ENCODE measurements around the gene HTRA1. TPM values are rescaled to one million over a fixed set of nuclear protein-coding genes. Genes with fewer than 3 reads are reported as not detected.

The HTRA1 gene
- total RNA-seq, 1 donor from 2014 or later, result 3.5 TPM

GRCh38 chr10:122463466-122464249 lies 2.3 kb downstream of the HTRA1 start:
- Mint-ChIP-seq H3K9me3 (ENCODE audit: low read depth) (no peaks in the 10 kb centered on the region), H3K4me3 (ENCODE audit: low read depth) (peak overlapping the region; percentile 42), H3K27me3 (peaks cover 84% of the 10 kb centered on the region), H3K36me3 (ENCODE audit: insufficient read depth) (no peaks in the 10 kb centered on the region), H3K4me1 (ENCODE audit: low read depth) (peaks cover 4% of the 10 kb centered on the region), H3K27ac (no peak overlapping the region)
- no peak for TF ChIP-seq CTCF (IDR thresholded peaks at IDR 0.05; ENCODE audit: unreplicated experiment)
- no peak for DNase-seq (ENCODE audit: low spot score, unreplicated experiment)

- TF ChIP-seq CTCF (IDR thresholded peaks at IDR 0.05; ENCODE audit: unreplicated experiment), result no peak
- no peak overlapping the region for H3K27ac Mint-ChIP-seq
- H3K4me3 Mint-ChIP-seq (ENCODE audit: low read depth), result no peak overlapping the region
- no peaks in the 10 kb centered on the region for H3K36me3 Mint-ChIP-seq (ENCODE audit: insufficient read depth)
- DNase-seq (ENCODE audit: low spot score, unreplicated experiment), result no peak
- peaks cover 84% of the 10 kb centered on the region for H3K27me3 Mint-ChIP-seq
- H3K9me3 Mint-ChIP-seq (ENCODE audit: low read depth), result no peaks in the 10 kb centered on the region
- H3K4me1 Mint-ChIP-seq (ENCODE audit: low read depth), result peaks cover 4% of the 10 kb centered on the region
Observed at GRCh38 chr10:122464250-122464510, 2.8 kb downstream of the HTRA1 start.

- Mint-ChIP-seq H3K27ac (no peak overlapping the region), H3K9me3 (ENCODE audit: low read depth) (no peaks in the 10 kb centered on the region), H3K4me3 (ENCODE audit: low read depth) (no peak overlapping the region), H3K36me3 (ENCODE audit: insufficient read depth) (no peaks in the 10 kb centered on the region), H3K4me1 (ENCODE audit: low read depth) (peaks cover 4% of the 10 kb centered on the region), H3K27me3 (peaks cover 83% of the 10 kb centered on the region)
- no peak for DNase-seq (ENCODE audit: low spot score, unreplicated experiment)
- TF ChIP-seq CTCF (IDR thresholded peaks at IDR 0.05; ENCODE audit: unreplicated experiment), result no peak
Observed at GRCh38 chr10:122464586-122464985, 3.2 kb downstream of the HTRA1 start.

GRCh38 chr10:122465401-122466040 lies 4.2 kb downstream of the HTRA1 start:
- TF ChIP-seq CTCF (IDR thresholded peaks at IDR 0.05; ENCODE audit: unreplicated experiment), result no peak
- no peak overlapping the region for H3K4me3 Mint-ChIP-seq (ENCODE audit: low read depth)
- no peaks in the 10 kb centered on the region for H3K9me3 Mint-ChIP-seq (ENCODE audit: low read depth)
- H3K27me3 Mint-ChIP-seq, result peaks cover 83% of the 10 kb centered on the region
- H3K4me1 Mint-ChIP-seq (ENCODE audit: low read depth), result peaks cover 4% of the 10 kb centered on the region
- H3K27ac Mint-ChIP-seq, result no peak overlapping the region
- no peak for DNase-seq (ENCODE audit: low spot score, unreplicated experiment)
- no peaks in the 10 kb centered on the region for H3K36me3 Mint-ChIP-seq (ENCODE audit: insufficient read depth)

GRCh38 chr10:122466951-122467381 lies 5.6 kb downstream of the HTRA1 start:
- peaks cover 90% of the 10 kb centered on the region for H3K27me3 Mint-ChIP-seq
- DNase-seq (ENCODE audit: low spot score, unreplicated experiment), result no peak
- H3K4me1 Mint-ChIP-seq (ENCODE audit: low read depth), result peaks cover 4% of the 10 kb centered on the region
- no peaks in the 10 kb centered on the region for H3K9me3 Mint-ChIP-seq (ENCODE audit: low read depth)
- no peak overlapping the region for H3K4me3 Mint-ChIP-seq (ENCODE audit: low read depth)
- no peaks in the 10 kb centered on the region for H3K36me3 Mint-ChIP-seq (ENCODE audit: insufficient read depth)
- H3K27ac Mint-ChIP-seq, result no peak overlapping the region
- no peak for TF ChIP-seq CTCF (IDR thresholded peaks at IDR 0.05; ENCODE audit: unreplicated experiment)
